ENCODE measurements around the gene PLXNB2.
A peak's percentile ranks its signal among the peaks of the same experiment; 100 is the strongest.

Gene PLXNB2

DNA sequence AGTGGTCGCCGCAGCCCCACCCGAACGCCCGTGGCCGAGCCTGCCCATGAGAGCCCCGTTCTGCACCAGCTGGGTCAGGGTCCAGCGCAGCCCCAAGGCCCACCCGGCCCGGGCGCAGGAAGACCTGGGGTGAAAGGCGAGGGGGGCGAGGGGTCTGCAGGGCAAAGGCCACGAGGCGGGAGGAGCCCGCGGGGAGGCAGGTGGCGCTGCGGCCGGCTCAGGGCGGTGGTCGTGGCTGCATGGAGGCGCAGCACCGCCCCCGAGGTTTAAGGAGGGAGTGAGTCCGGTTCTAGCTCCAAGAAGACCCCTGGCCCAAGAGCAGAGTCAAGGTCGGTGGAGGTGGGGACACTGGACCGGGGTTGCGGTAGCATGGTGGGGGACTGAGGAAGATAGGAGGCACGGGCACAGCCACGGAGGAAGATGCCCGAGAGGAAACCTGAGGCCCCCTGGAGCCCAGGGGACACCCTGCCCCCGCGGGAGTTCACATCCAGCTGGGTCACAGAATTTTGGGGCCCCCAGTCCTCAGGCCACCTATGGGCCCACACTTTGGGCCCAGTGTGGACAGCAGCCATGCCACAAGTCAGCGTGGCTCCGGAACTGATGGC is 55.9 kb downstream of the PLXNB2 start:
- Mint-ChIP-seq H3K4me1 (ENCODE audit: low read depth) (peaks cover 1% of the 10 kb centered on the region), H3K36me3 (ENCODE audit: low read depth) (peaks cover 9% of the 10 kb centered on the region), H3K9me3 (no peaks in the 10 kb centered on the region), H3K27me3 (ENCODE audit: low read depth) (no peaks in the 10 kb centered on the region), H3K27ac (no peak overlapping the region), H3K4me3 (no peak overlapping the region)
- no peak for DNase-seq (ENCODE audit: low spot score)

DNA sequence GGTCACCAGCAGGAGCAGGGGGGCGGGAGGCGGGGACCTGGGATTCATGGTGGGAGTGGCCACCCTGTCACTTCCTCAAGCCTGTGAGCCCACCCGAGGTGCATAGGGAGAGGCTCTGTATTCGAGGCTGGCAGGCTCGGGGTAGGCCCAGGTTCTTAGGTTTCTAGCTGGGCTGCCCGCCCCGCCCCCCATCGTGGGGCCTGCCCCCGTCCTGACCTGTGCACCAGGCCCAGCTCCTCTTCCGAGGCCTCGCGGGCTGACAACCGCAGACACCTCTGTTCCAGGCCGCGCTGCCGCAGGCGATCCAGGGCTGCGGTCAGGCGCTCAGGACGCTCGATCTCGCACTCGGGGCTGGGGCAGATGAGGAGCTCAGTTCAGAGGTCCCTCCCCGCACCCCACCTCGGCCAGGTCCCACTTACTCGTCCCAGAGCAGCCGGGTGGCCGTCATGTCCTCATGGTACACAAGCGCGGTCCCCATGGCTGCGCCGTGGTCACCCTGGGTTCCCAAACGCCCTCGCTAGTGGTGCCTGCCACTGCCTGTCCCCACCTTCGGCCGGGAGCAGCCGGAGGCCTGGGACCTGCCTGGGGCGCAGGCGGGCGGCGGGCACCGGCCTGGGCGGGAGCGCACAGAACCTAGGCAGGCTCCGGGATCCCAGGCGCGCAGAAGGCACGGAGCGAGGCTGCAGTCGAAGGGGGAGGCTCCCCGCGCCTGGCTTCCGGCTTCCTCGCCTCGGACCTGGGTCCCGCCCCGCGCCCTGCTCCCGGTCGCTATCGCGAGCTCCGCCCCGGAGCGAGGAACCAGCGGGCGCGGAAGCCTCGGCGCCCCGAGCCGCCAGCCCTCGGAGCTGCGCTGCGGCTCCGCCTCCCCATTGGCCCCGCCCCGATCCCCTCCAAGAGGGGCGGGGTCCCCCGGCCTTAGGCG is 56.6 kb downstream of the PLXNB2 start, which contains the start of gene HDAC10:
Gene HDAC10 (minus strand): TSS at position 711 of the 922 bp plus-strand sequence. CDS start 233 bp downstream, at position 478.
- peak within 1 kb of the TSS; percentile 85 for H3K4me3 Mint-ChIP-seq
- no peaks in the 10 kb centered on the region for H3K27me3 Mint-ChIP-seq (ENCODE audit: low read depth)
- H3K4me1 Mint-ChIP-seq (ENCODE audit: low read depth): peaks cover 1% of the 10 kb centered on the region
- no peaks in the 10 kb centered on the region for H3K9me3 Mint-ChIP-seq
- peak within 1 kb of the TSS; percentile 55 for H3K27ac Mint-ChIP-seq
- H3K36me3 Mint-ChIP-seq (ENCODE audit: low read depth): peaks cover 9% of the 10 kb centered on the region
- peak; percentile 85 for DNase-seq (ENCODE audit: low spot score)

DNA sequence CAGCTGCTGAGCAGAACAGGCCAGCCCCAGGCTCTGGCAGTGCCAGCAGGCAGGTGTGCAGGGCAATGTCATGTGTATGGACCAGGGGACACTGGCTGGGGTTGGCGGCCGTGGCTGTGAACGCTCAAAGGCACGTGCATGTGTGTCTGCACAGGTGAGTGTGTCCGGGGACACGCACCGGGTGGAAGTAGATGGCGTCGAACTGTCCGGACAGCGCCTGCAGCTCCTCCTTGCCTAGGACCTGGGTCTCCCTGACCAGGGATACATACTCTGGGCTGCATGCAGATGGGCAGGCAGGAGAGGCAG is 57.2 kb downstream of the PLXNB2 start:
- peaks cover 9% of the 10 kb centered on the region for H3K36me3 Mint-ChIP-seq (ENCODE audit: low read depth)
- no peaks in the 10 kb centered on the region for H3K27me3 Mint-ChIP-seq (ENCODE audit: low read depth)
- no peak overlapping the region for H3K27ac Mint-ChIP-seq
- DNase-seq (ENCODE audit: low spot score): no peak
- H3K4me1 Mint-ChIP-seq (ENCODE audit: low read depth): peaks cover 1% of the 10 kb centered on the region
- H3K9me3 Mint-ChIP-seq: no peaks in the 10 kb centered on the region
- peak overlapping the region; percentile 85 for H3K4me3 Mint-ChIP-seq

DNA sequence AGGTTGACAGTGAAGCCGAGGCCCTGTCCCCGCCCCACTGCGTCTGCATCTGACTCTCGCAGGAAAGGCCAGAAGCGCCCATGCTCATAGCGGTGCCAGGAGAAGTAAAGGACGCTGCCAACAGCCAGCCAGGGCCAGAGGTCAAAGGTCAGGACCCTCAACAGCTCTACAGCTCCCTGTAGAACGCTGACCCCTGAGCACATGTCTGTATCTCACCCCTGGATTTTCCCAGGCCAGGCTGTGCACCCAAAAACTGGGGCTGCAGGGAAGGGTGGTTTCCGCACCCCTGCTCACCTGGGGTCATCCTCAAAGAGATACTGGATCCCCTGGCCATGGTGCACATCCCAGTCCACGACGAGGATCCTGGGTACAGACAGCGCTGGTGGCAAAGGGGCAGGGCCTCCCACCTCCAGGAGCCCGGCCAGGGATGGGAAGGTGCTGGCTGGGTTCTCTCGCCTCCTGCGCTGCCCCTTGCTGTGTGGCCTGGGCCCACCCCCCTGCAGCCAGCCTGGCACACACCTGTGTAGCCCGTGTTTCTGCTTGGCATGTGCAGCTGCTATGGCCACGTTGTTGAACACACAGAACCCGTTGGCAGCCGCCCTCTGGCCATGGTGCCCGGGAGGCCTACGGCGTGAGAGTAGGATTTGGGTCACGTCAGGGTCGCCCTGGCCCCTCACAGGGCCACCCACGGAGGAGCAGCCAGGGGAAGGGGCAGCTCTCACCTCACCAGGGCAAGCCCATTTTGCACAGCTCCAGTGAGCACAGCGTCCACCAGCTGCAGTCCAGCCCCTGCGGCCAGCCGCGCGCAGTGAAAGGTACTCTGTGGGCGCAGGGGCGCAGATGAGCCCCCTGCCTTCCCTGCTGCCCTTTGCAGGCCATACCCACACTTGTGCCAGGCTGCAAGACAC is 57.9 kb downstream of the PLXNB2 start:
- no peak for DNase-seq (ENCODE audit: low spot score)
- H3K4me1 Mint-ChIP-seq (ENCODE audit: low read depth): peaks cover 4% of the 10 kb centered on the region
- peaks cover 12% of the 10 kb centered on the region for H3K36me3 Mint-ChIP-seq (ENCODE audit: low read depth)
- peak overlapping the region; percentile 85 for H3K4me3 Mint-ChIP-seq
- H3K27ac Mint-ChIP-seq: no peak overlapping the region
- H3K27me3 Mint-ChIP-seq (ENCODE audit: low read depth): no peaks in the 10 kb centered on the region
- no peaks in the 10 kb centered on the region for H3K9me3 Mint-ChIP-seq

DNA sequence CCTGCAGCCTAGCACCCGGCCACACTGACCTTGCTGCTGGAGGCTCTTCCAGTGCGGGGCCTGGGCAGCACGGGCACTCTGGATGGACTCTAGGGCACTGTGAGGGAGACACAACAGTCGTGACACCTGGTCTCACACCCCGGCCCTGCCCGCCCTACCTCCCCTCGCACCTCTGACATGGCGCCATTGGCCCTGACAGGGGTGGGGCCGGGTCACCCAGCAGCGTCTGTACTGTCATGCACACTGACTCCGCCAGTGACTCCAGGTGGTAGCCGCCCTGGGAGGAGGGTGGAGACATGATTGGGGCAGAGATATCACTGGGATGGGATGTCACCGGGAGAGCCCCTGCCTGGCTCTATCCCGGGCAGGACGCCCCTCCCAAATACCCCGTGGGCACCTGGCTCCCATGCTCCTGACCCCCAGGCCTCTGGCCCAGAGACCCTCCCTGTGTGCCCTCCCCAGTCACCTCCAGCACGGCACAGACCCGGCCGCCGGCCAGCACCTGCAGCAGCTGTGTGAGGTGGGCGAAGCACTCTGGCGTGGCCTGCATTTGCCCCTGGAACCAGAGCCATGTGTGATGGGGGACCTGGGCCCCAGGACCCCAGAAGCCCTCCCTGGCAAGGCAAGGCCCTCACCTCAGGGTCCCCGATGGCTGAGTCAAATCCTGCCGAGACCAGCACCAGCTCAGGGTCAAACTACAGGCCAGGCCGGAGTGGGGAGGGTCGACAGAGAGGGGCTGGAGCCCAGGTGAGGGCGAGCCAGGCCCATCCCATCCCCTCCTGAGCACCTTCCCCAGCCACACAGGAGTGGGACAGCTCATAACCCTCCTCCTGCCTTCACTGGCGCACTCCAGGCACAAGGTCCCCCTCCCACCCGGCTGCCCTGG is 59.0 kb downstream of the PLXNB2 start:
- H3K27me3 Mint-ChIP-seq (ENCODE audit: low read depth): no peaks in the 10 kb centered on the region
- no peak for DNase-seq (ENCODE audit: low spot score)
- H3K36me3 Mint-ChIP-seq (ENCODE audit: low read depth): peaks cover 12% of the 10 kb centered on the region
- H3K4me1 Mint-ChIP-seq (ENCODE audit: low read depth): peaks cover 4% of the 10 kb centered on the region
- H3K9me3 Mint-ChIP-seq: no peaks in the 10 kb centered on the region
- no peak overlapping the region for H3K4me3 Mint-ChIP-seq
- H3K27ac Mint-ChIP-seq: peak overlapping the region; percentile 89

DNA sequence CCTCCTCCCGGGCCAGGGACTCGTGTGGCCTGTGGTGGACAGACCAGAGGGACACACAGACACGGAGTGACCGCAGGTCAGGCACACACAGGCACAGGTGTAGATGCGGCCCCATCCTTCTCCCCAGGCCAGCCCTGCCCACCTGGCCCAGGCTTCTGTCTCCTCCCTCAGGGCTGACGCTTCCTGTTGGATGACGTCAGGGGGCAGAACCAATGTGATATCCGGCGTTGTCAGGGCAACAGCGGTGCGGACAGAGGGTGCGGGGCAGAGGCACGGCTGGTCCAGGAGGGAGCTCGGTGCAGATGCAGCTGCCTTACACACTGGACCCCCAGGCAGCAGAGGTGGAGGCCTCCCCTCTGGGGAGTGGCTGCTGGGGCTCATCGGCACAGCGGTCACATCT is 59.7 kb downstream of the PLXNB2 start:
- peaks cover 12% of the 10 kb centered on the region for H3K36me3 Mint-ChIP-seq (ENCODE audit: low read depth)

DNA sequence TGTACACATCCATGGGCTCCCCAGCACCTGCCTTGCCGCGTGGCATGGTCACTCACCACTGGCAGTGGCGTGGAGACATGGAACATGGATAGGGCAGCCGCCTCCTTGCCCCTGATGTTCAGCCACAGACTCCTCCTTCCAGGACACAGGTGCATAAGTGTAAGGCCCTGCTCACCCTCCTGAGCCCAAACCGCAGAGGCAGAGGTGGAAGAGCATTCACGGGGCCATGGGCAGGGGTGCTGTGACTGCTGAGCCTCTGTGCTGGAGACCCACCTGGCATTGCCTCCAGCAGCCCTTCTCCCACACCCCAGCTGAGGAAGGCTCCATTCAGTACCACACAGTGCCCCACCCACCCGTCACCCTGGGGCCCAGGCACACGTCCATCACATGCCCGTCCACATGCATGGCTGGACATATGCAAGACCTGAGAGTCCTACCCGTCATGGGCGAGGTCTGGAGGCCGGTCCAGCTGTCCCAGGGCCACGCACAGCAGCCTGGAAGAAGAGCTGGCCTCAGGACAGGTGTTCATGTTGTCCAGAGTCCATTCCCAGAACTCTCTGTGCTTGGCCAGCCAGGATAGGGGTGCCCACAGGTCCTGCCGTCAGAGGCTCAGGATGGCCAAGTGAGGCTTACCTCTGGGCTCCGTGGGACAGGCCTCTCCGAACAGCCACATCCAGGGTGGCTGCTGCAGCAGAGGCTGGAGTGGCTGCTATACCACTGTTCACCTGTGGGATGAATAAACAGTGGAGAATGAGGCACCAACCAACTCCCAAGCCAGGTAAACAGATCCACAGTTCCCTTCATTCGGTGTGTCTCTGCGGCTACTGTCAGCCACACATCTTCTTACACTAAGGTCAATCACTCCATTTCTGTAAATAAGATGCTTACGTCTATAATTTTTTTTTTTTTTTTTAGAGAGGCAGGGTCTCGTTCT is 60.9 kb downstream of the PLXNB2 start:
- H3K4me3 Mint-ChIP-seq: peak overlapping the region; percentile 68
- peaks cover 15% of the 10 kb centered on the region for H3K36me3 Mint-ChIP-seq (ENCODE audit: low read depth)
- peaks cover 10% of the 10 kb centered on the region for H3K4me1 Mint-ChIP-seq (ENCODE audit: low read depth)
- H3K27me3 Mint-ChIP-seq (ENCODE audit: low read depth): no peaks in the 10 kb centered on the region
- H3K9me3 Mint-ChIP-seq: no peaks in the 10 kb centered on the region
- H3K27ac Mint-ChIP-seq: peak overlapping the region; percentile 31
- DNase-seq (ENCODE audit: low spot score): no peak

More for the DNA sequence above, 59.7 kb downstream of the PLXNB2 start:
- no peaks in the 10 kb centered on the region for H3K27me3 Mint-ChIP-seq (ENCODE audit: low read depth)
- H3K9me3 Mint-ChIP-seq: no peaks in the 10 kb centered on the region
- peak overlapping the region; percentile 43 for H3K4me3 Mint-ChIP-seq
- peak; percentile 37 for DNase-seq (ENCODE audit: low spot score)
- H3K4me1 Mint-ChIP-seq (ENCODE audit: low read depth): peaks cover 4% of the 10 kb centered on the region
- H3K27ac Mint-ChIP-seq: peak overlapping the region; percentile 89

DNA sequence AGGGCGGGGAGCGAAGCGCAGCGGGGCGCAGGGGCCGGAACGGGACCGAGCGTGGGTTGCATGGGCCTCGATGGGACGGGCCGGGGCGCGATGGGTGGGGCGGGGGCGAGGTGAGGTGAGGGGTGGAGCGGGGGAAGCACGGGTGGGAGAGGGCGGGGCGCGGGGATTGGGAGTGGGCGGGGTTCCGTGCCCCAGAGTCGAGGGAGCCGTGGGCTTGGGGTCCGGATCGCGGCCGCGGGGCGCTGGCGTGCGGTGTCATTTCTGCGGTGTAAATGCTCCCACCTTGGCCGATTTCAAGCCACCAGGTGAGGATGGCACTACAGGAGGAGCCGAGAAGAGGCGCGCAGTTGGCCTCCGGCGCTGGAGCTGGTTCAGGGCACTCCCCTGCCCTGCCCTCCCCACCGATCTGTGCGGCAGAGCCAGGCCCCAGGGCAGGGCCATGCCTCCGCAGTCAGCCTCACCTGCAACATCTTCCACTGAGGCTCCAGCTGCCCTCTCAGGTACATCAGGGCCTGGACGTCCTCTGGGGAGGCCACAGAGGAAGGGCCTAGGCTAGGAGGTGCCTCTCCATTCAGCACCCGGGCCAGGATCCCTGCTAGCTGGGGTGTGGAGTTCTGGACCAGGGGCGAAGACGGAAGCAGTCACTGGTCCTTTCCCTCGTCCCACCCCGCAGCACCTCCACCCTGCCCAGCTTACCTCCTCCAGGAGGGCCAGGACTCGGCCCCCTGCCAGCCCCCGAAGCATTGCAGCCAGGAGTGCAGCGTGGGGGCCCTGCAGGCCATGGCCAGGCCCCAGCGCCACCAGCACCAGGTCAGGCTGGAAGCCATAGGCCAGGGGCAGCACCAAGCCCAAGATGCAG is 62.0 kb downstream of the PLXNB2 start:
- Mint-ChIP-seq H3K27me3 (ENCODE audit: low read depth) (no peaks in the 10 kb centered on the region), H3K4me1 (ENCODE audit: low read depth) (peaks cover 15% of the 10 kb centered on the region), H3K27ac (peak overlapping the region; percentile 100), H3K9me3 (no peaks in the 10 kb centered on the region), H3K4me3 (peak overlapping the region; percentile 100), H3K36me3 (ENCODE audit: low read depth) (peaks cover 16% of the 10 kb centered on the region)
- DNase-seq (ENCODE audit: low spot score): no peak

DNA sequence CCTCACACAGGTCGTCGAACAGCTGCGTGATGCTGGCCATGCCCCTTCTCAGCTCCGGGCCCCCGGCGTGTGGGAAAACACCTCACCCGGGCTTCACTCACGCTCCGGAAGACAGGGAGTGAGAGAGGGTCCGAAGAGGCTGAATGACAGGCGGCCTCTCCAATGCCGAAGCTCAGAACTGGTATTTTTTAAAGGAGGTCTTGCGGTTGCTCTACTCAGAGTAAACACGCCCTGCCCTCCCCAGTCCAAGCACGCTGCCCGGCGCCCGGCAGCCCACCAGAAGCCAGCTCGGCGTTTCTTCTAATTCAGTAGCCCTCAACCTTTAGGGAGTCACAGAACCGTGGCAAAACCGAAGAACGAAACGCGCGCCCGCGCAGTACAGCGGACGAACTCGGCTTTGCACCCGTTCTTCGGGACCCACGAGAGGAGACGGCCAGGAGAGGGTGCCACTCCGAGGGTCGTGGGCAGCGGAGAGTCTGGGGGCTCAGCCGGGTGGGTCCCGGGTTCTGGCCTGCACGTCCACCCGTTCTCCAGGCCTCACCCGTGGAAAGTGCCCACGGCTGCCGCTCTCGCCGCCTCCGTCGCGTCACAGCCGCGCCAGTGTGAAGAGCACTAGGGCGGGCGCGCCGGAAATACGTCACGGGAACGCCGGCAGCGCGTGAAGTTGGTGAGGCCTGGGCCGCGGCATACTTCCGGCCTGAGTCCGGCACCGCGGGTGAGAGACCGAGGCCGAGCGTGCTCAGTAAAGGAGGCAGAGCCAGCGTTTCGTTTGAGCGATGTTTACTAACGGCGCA is 62.8 kb downstream of the PLXNB2 start, which contains the start of gene TUBGCP6:
Gene TUBGCP6 (minus strand): TSS at position 604 of the 794 bp plus-strand sequence. CDS start 564 bp downstream, at position 40.
- H3K4me1 Mint-ChIP-seq (ENCODE audit: low read depth): peaks cover 15% of the 10 kb centered on the region
- H3K9me3 Mint-ChIP-seq: no peaks in the 10 kb centered on the region
- H3K27me3 Mint-ChIP-seq (ENCODE audit: low read depth): no peaks in the 10 kb centered on the region
- peak within 1 kb of the TSS; percentile 100 for H3K27ac Mint-ChIP-seq
- H3K36me3 Mint-ChIP-seq (ENCODE audit: low read depth): peaks cover 20% of the 10 kb centered on the region
- peak within 1 kb of the TSS; percentile 100 for H3K4me3 Mint-ChIP-seq
- peak; percentile 96 for DNase-seq (ENCODE audit: low spot score)

DNA sequence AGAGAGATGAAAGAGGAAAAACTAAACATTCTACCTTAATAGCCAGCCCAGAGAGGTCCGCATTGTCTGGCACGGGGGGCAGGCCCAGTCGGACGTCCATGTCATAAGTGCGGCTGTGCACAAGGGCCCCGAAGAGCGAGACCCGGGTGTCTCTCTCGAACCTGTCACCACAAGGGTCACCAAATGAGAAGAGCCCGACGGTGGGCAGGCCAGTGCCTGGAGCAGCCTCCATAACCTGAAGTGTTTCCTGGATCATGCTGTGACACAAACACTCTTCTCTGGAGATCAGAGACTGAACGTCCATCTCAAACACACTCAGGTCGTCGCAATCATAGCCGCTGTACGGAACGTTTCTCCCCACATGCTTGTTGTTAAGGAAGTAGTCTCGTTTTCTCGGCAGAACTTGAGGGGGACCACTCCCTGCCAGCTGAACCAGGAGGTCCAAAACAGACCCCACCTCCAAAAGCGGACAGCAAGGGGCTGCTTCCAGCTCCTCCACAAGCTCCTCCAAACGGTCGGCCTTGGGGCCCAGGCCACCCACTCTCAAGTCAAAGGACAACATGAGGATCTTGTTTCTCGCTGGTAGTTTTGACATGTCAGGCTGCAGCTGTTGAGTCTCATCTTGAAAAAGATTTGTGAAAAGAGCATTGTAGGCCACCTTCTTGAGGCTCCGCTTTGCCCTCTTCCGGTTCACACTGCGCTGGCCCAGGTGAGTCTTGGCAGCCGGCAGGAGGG is 63.6 kb downstream of the PLXNB2 start:
- Mint-ChIP-seq H3K27me3 (ENCODE audit: low read depth) (no peaks in the 10 kb centered on the region), H3K4me1 (ENCODE audit: low read depth) (peaks cover 15% of the 10 kb centered on the region), H3K27ac (peak overlapping the region; percentile 100), H3K36me3 (ENCODE audit: low read depth) (peaks cover 23% of the 10 kb centered on the region), H3K4me3 (peak overlapping the region; percentile 100), H3K9me3 (no peaks in the 10 kb centered on the region)
- no peak for DNase-seq (ENCODE audit: low spot score)

Measured in T-helper 2 cell treated with Interferon-gamma antibody and Interleukin-4, amounts not matched to agents 5 μg/mL and 100 μg/mL, for 36 hours (primary cell).